HG03196 (cell line): ENCODE results near the gene DIPK1B.

ENCODE experiments used
- ATAC-seq: cut with Tn5 transposase; IDR thresholded peaks from one replicate; pipeline ENCODE4 v1.9.1; 2021; ENCODE audit not compliant: unreplicated experiment

The DIPK1B gene

DNA sequence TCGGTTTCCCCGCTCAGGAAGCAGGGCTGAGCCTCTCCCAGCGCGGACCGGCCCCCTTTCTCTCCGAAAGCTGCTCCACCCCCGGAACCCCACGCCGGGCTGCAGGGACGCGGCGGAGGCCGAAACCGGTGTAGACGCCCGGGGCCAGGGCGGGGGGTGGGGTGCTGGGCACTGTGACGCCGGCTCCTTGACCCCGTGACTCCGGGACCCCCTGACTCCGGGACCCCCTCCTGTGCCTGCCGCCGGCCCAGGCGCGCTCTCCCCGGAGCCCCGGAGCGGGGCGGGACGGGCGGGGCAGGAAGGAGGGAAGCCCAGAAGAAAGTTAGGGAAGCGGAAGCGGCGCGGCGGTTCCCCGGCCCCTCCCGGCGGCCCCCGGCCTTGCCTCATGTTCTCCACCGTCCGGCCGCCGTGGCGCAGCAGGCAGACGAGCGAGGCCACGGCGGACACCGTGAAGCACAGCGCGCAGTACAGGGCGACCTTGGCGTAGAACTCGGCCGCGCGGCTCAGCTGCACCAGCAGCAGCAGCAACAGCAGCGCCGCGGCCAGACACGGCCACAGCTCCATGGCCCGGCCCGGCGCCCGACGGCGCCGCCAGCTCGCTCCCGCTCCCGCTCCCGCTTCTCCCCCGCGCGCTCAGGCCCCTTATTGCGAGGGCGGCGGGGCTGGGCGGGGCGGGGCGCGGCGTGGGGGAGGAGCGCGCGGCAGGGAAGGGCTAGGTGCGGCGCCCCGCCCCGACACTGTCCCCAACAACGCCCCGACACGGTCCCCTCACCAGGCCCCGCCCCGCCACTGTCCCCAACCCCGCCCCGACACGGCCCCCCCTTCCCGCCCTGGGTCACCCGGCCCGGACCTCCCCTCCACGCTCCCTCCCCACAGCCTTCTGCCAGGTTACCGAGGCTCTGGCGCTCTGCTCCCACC is 25.3 kb upstream of the DIPK1B start, which contains the start of gene AGPAT2:
Gene AGPAT2 (minus strand): TSS at position 664 of the 918 bp plus-strand sequence. CDS start 100 bp downstream, at position 564.
- peak; percentile 38 for ATAC-seq

DNA sequence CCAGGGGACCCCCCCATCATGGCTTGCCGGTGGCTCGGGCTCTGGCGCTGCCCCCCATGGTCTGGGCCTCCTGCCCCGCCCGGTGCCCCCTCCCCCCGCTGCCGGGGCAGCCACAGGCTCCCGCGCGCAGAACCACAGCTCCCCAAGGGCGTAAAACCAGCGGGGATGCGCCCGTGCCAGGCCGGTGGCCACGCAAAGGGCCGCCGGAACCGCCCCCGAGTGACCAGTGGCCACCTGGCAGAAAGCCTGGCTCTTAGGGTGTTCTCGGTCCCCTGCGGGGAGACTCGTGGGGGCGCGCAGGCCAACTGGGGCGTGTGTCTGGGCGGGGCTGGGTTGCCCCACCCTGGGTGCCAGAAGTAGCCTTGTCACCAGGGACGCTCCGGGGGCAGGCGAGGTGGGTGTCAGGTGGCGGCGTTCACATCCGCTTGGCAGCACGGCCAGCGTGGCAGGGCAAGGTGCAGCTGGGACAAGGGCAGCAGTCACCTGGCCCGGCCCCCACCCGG is 24.6 kb upstream of the DIPK1B start:
- no peak for ATAC-seq

DNA sequence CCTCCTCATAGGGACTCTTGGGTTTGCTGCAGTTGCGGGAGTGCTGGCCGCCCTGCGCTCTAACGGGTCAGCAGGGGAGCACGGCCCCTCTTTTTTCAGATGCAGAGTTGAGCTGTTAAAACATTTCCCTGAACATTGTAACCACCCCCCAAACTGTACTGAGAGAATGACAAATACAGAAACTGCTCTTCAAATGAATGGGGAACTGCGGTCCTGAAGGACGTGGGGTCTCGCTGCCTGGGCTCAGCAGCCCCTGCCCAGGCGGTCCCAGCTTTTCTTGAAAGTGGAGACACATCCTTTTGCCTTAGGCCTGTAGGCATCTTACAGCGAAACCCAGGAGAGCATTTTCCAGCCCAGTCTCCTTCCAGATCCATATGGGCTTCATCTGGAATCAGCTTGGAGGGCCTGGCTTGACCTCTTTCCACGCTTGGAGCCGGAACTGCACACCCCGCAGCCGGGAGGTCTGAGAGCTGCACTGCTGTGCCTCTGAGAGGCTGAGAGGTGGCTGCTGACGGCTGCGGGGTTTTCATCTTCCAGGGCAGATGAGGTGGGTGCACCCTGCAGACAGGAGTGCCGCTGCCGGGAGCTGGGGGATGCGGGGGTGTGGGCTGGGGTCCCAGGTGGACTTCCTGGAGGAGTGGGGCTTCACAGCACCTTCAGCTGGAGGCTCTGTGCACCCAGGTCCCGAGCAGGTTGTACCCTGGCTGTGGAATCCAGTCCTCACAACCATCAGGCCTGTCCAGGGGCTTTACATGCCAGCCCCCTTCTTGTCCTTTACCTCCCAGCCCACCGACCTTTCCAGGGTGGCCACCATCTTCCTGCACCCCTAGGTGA is 23.9 kb upstream of the DIPK1B start:
- ATAC-seq, result no peak

DNA sequence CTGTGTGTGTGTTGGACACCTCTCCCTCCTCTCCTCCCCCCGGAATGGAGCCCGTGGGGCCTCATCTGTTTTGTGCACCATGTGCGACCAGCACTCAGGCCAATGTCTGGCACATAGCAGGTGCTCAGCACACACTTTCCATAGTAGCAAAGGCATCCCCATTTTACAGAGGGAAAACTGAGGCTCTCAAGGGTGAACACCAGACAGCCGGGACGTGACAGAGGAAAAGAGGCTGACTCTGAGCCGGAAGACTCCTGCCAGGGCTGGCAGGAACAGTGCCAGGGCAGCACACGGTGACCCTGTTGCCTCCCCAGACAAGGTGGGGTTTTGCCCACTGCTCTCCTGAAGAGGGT is 23.3 kb upstream of the DIPK1B start:
- ATAC-seq, result no peak

DNA sequence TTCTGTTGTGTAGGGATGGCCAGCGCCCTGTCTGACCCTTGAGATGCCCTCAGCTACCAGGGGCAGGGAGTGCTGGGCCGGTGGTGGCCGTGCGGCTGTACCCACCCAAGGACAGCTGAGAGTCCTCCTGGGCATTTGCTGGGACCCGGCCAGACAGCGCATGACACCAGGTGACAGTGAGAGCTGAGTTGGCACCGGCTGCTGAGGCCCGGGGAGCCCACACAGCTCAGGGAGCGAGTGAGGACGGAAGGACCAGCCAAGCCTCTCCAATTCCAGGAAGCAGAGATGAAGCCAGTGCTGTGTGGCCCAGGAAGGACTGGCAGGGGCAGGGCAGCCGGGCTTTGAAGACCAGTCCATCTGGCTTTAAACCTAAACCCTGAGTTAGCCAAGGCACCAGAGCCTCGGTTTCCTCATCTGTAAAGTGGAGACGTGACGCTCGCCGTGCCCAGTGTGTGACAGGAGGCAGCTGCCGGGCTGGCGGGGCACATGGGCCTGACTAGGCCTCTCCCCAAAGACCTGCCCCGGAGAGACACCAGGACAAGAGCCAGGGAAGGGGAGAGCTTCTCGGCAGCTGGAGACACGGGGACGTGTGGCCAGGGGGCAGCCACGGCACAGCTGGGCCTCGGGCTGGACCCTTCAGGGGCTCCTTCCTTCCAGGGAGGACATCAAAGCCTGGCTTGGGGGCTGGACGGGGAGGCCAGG is 22.1 kb upstream of the DIPK1B start:
- no peak for ATAC-seq

DNA sequence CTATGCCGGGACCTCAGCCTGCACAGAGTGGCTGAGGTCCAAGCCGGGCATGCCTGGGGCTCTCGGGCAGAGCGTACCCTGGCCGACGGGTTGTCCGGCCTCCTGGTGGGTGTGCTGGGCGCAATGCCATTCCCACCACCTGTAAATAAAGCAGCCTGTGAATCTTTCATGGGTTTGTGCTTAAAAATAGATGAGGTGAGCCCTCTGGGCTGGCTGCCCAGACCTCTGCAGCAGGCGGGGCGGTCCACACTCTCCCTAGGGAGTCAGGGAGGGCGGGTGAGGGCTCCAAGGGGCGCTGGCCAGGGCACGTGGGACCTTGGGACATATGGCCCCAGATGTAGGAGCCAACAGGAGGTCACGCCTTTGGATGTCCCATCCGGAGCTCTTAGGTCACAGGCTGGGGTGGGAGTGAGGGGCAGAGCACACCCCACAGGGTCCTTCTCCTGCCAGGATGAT is 21.5 kb upstream of the DIPK1B start:
- no peak for ATAC-seq

DNA sequence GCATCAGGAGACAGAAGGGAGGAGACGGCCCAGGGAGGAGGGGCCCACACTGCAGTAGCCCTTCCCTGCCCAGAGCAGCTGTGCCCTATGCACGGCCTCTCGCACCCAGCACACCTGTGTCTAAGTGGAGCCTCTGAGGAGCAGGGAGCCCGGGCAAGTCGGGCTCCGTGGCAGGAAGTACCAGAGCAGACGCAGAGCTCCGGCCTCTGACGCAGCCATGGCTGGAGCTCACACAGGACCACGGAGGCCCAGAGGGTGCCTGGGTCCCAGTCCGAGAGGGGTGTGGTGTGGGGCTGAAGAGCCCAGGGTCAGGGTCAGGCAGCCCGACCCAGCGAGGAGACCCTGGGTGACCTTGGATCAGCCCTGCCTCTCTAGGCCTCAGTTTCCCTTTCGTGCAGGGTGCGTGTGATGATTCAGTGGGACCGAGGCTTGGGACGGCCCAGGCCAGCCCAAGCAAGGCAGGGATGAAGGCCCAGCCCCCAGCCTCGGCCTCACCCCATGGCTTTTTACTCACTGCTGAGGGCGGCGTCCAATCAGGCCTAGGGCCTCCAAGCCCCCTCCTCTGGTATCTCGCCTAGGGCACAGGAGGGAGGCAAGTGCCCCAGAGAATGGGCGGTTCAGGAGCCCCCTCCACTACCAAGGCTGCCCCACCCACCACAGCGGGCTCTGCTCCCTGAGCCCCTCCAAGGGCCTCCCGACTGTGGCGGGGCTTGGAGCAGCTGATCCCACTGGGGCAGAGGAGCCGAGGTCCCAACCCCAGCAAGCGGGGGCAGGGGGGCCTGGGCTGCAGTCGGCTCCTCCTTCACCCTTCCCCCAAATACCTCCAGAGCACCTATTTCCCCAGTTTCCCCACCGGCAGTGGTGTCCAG is 20.8 kb upstream of the DIPK1B start:
- no peak for ATAC-seq

DNA sequence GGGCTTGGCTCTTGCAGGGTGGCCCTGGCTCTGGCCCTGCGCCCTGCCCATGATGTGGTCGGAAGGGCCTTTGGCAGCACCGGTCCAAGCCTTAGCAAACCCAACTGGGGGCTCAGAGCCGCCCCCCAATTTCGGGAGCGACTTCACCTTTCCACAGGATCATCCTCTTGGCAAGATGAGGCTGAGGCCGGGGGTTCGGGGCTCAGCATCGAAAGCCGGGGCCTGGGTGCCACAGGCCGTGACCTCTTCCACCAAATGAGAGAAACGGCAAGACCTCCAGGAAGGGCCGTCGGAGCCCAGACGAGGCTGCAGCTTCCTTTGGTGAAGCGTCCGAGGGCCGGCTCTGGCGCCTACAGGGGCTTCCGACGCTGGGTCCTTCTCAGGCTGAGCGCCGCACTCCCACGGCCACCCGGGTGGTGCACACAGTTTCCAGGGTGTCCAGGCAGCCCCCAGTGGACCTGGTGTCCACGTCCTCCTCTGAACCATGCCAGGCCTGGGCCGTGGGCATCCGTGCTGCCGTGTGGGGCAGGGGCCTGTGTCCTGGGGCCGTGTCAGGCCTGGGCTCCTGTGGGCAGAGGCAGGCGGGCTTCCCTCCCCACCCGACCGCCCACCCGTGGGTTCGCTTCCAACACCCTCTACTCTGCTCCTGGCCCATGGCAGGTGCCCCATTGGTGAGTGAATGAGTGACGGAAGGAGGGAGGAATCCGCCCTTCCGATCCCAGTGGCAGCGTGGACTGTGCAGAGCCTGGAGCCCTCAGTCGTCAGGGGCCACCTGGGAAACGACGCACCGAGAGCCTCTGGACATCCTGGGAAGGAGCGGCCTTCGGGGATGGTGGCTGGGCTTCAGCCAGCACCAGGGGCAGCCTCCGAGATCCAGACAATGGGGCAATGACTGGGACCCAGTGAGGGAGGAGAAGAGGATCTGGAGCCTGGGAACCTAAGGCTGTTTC is 19.9 kb upstream of the DIPK1B start:
- ATAC-seq, result no peak

DNA sequence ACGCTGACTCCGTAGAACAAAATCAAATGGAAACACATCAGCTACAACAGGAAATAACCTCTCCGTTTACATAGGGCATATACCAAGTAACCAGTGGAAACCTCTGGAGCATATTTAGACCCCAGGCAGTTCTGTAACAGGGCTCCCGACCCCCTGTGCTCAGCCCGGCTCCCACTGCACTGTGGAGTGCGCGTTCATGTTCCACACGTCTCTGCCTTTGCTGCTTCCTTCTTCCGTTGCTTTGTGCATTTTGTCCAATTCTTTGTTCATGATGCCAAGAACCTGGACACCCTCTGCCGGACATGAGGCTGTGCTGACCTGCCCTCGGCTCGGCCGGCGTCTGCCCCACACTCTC is 19.3 kb upstream of the DIPK1B start:
- no peak for ATAC-seq

DNA sequence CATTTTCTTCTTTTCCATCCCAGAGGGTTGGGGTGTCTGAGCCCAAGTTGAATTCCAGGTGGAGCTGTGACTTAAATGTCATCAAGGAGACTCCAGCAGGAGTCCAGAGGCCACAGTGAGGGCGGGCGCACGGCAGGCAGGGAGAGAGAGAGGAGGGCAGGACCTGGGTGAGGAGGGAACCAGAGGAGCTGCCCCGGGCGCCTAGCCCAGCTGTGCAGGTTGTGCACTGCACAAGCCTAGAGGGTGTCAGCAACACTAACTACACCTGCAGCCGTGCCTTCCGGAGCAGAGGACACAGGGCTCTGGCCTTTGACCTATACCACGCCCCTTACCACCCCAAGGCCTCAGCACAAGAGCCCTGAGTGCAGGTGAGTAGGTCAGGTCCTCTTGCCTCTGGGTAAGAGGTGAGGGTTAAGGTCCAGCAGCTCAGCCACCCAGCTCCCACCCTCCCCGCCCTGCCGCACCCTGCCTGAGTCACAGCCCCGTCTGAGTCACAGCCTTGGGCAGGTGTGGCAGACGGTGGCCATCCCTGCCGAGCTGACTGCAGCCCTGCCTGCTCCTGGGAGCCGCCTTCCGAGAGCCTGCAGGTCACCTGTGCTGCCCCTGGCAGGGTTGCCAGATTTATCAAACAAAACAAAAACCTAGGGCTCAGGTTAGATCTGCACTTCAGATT is 18.7 kb upstream of the DIPK1B start:
- ATAC-seq, result no peak

DNA sequence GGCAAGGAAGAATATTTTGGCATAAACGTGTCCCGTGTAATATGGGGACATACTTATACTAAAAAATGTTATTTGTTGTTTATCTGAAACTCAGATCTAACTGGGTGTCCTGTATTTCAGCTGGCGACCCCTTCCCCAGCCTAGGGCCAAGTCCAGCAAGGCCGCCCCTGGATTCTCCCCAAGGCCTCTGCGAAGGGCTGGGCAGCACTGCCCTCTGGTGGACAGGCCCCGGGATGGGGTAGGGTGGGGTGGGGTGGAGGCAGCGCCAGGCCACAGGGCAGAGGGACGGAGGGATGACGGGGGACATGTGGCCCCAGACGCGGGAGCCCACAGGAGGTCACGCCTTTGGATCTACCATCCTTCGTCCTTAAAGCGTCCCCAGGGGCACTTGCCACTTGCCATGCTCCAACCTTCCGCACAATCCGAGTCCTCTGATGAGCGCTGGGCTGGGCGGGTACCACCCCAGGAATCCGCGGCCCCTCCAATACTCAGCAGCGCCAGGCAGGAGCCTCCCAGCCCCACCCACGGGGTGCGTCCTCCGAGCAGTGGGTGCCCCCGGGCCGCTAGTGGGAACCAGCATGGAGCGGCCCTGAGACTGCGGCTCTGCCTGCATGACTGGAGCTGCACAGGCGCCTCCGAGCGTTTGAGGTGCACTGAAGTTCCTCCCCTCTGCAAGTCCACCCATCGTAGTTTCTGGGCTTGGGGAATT is 18.1 kb upstream of the DIPK1B start:
- ATAC-seq, result no peak

DNA sequence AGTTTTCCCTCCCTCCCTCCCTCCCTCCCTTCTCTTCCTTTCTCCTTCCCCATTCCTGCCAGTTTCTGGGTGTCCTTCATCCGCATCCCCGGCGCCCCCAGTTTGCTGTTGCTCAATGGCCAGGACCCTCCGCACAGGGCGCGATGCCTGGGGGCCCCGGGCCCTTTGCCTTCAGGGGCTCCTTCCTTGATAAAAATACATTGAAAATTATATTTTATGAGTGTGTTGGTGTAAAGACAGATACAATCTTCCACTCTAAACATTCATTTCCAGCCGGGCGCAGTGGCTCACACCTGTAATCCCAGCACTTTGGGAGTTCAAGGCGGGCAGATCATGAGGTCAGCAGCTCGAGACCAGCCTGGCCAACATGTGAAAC is 17.5 kb upstream of the DIPK1B start:
- no peak for ATAC-seq

DNA sequence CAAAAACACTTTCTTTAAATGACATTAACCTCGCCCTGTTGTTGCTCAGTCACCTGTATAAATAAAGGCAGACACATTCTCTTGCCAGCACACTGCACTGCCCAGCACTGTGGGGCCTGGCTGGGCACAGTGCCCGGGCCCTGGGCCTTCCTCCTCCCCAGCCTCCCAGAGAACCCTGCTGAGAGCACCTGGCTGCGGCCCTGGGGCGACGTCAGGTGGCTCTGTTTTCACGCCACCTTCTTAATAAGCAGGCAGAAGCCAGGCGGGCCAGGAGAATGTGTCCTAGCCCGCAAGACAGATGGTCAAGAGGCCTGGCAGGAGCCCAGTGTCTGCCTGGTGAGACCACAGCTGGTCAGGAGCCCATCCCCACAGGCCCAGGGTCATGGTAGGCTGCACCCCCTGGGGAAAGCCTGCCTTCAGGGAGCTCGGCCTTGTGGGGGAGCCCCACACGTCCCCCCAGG is 16.9 kb upstream of the DIPK1B start:
- no peak for ATAC-seq

DNA sequence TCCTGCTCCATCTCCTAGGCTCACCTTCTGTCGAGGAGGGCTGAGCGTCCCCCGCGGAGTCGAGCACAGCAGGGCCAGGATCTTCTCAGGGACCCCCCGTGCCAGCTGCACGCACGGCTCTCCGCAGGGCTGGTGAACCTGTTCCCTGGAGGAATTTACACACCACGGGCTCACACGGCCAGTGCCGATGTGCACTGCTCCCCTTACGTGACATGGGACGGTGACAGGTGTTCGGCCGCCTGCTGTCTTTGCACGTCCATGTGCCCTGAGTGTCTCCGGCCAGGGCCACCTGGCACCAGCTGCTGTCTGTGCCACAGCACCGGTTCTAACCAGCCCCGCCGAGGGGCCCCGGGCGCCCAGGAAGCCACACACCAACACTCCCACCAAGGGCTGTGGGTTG is 16.4 kb upstream of the DIPK1B start:
- no peak for ATAC-seq

DNA sequence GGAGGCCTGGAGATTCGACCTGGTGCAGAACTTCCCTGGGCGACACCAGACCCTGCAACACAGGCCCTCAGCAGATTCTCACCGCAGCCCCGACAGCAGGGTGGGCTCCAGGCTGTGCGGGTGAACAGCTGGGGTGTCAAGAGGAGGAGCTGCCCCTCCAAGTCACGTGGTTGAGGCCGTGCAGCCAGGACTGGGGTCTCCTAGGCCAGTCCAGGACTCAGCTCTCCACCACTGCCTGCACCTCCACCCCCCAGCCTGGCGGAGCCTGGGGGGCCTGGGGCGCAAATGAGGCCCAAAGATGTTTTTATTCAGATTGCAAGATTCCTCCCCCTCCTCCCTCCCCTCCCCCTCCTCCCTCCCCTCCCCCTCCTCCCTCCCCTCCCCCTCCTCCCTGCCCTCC is 15.9 kb upstream of the DIPK1B start:
- no peak for ATAC-seq

DNA sequence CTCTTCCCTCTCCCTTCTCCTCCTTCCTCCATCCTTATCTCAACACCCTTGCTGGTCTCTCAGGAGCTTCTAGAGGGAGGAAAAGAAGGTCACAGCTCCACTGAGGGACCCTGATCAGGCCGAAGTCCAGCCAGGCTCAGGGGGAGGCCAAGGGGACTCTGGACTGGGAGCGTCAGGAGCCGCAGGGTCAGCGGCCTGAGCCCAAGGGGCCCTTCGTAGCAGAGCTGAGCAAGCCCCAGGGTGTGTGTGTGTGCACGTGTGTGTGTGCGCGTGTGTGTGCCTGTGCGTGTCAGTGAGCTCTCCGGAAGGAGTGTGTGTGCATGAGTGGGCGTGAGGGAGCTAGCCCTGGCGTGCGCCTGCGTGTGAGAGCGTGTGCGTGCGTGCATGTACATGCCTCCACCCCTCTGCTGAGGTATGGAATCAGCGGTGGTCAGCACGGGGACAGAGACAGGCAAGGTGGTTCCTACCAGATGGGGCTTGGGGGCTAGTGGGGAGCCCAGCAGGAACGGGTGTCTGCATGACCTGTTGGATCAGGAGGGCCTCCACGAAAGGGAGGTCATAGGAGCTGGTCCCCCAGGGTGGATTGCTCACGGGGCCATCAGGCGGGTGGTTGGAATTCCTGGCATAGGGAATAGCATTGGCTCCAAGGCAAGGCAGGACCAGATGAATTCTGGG is 15.1 kb upstream of the DIPK1B start:
- no peak for ATAC-seq

DNA sequence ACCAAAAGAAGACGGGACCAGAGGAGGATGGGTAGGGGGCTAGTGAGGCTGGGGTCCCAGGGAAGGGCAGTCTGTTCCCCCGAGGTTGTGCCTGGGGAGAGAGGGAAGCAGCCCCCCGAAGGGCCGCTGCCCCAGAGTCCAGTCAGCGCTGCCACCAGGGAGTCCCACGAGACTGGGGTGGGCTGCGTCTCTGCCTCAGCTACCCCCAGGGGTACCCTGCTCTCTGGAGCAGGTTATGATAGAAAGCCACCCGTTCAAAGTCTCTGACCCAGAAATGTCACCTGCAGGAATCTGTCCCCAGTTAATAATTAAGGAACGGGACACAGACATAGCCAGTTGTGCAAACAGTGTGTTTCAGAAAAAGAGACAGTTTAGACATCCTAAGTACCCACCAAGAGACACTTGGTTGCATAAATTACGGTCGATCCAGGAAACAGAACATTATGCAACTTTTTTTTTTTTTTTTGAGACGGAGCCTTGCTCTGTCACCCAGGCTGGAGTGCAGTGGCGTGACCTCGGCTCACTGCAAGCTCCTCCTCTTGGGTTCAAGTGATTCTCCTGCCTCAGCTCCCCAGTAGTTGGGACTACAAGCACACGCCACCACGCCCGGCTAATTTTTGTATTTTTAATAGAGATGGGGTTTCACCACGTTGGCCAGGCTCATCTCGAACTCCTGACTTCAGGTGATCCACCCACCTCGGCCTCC is 14.4 kb upstream of the DIPK1B start:
- no peak for ATAC-seq
